H1 (cell line): Measurements from ENCODE around the gene SS18L1. TPM values are rescaled to one million over a fixed set of nuclear protein-coding genes. Genes with fewer than 3 reads are reported as not detected.

Experiments
- CTCF ChIA-PET: fragments of 300-600 bp; sonication (Branson Sonifier 250); formaldehyde crosslinking; loops from one replicate; lab custom pipeline; 2021; ENCODE audit not compliant: partially characterized antibody; lab: Charles Lee
- POLR2A ChIA-PET: fragments of 300-600 bp; sonication (Branson Sonifier 250); formaldehyde crosslinking; loops from one replicate; lab custom pipeline; 2021; ENCODE audit warnings: inconsistent platforms; ENCODE audit not compliant: partially characterized antibody; lab: Charles Lee
- DNase-seq, 2 experiments: peaks; one replicate each; pipeline versions ENCODE4 v3.0.0 to v3.0.0-alpha.2; 2010 to 2022; ENCODE audit warnings: low spot score in 2 of 2, low read depth in 1 of 2, mixed read lengths in 1 of 2
- FAIRE-seq: peaks from 2 replicates; lab custom pipeline; 2011; peaks lifted over from hg19 to GRCh38; lab: Jason Lieb, UNC
- H2AFZ ChIP-seq: 2 replicates; pipeline ENCODE4 v1.8.1; 2012; ENCODE audit warnings: low read length, inconsistent platforms
- H2AK5ac ChIP-seq: 2 replicates; pipeline ENCODE4 v1.6.1; 2013; ENCODE audit warnings: low read depth, low read length
- H2BK120ac ChIP-seq: replicated peaks from 2 replicates; pipeline ENCODE3; 2013; ENCODE audit warnings: low read depth, low read length, inconsistent platforms
- H2BK12ac ChIP-seq: 2 replicates; pipeline ENCODE4 v1.6.1; 2013; ENCODE audit warnings: low read depth, low read length
- H2BK15ac ChIP-seq: 2 replicates; pipeline ENCODE4 v1.6.1; 2013; ENCODE audit warnings: low read length
- H2BK20ac ChIP-seq: 2 replicates; pipeline ENCODE4 v1.6.1; 2013; ENCODE audit warnings: low read length
- H2BK5ac ChIP-seq: 2 replicates; pipeline ENCODE4 v1.6.1; 2013; ENCODE audit warnings: low read depth, low read length
- H3K14ac ChIP-seq: 2 replicates; pipeline ENCODE4 v1.6.1; 2013; ENCODE audit warnings: inconsistent platforms; ENCODE audit not compliant: insufficient read length
- H3K18ac ChIP-seq: 2 replicates; pipeline ENCODE4 v1.6.1; 2013; ENCODE audit warnings: low read length; ENCODE audit errors: extremely low read depth
- H3K23ac ChIP-seq: 2 replicates; pipeline ENCODE4 v1.6.1; 2013; ENCODE audit warnings: inconsistent platforms; ENCODE audit not compliant: insufficient read length
- H3K23me2 ChIP-seq: 2 replicates; pipeline ENCODE4 v1.6.1; 2013; ENCODE audit warnings: low read depth, low read length
- H3K27ac ChIP-seq: 2 replicates; pipeline ENCODE4 v1.6.1; 2011; ENCODE audit warnings: low read depth, low read length, inconsistent platforms
- H3K27me3 ChIP-seq, 4 experiments: replicated peaks in 1 of 4; 1 replicate in 1 of 4; 2 replicates in 3 of 4; pipeline versions ENCODE4 v1.6.1 to v1.8.1; 2011 to 2013; ENCODE audit warnings: low read length in 3 of 4, mild to moderate bottlenecking in 3 of 4, inconsistent platforms in 2 of 4, mixed read lengths in 2 of 4, moderate library complexity in 1 of 4; ENCODE audit not compliant: control insufficient read depth in 3 of 4, insufficient read depth in 3 of 4; ENCODE audit errors: extremely low read depth in 1 of 4
- H3K36me3 ChIP-seq, 4 experiments: 2 replicates each; pipeline versions ENCODE4 v1.6.1 to v1.8.1; 2011 to 2013; ENCODE audit warnings: mild to moderate bottlenecking in 4 of 4, low read length in 3 of 4, moderate library complexity in 2 of 4, control low read depth in 1 of 4, inconsistent platforms in 1 of 4; ENCODE audit not compliant: insufficient read depth in 4 of 4, control insufficient read depth in 2 of 4
- H3K4ac ChIP-seq: replicated peaks from 2 replicates; pipeline ENCODE3; 2013; ENCODE audit warnings: low read length, low read depth, mixed read lengths, inconsistent platforms; ENCODE audit not compliant: insufficient read length
- H3K4me1 ChIP-seq, 4 experiments: replicated peaks in 1 of 4; 1 replicate in 1 of 4; 2 replicates in 3 of 4; pipeline versions ENCODE4 v1.6.1 to v1.8.1; 2011 to 2013; ENCODE audit warnings: low read length in 3 of 4, inconsistent platforms in 2 of 4, mixed read lengths in 1 of 4; ENCODE audit not compliant: insufficient read depth in 4 of 4, control insufficient read depth in 3 of 4
- H3K4me2 ChIP-seq, 2 experiments: 2 replicates each; pipeline versions ENCODE4 v1.6.1 to v1.8.1; 2011 to 2013; ENCODE audit warnings: low read depth in 2 of 2, low read length in 2 of 2, control low read depth in 1 of 2, inconsistent platforms in 1 of 2, mild to moderate bottlenecking in 1 of 2; ENCODE audit not compliant: insufficient read depth in 1 of 2
- H3K4me3 ChIP-seq, 4 experiments: fragments of 200-600, 300-600 bp in 1 of 4; sonication (generic), shearing (Covaris generic), sonication (Bioruptor Twin) in 1 of 4; 2 replicates each; pipeline versions ENCODE4 v1.5.1 to v1.8.1; 2011 to 2016; ENCODE audit warnings: low read length in 4 of 4, low read depth in 3 of 4, control low read depth in 2 of 4, inconsistent platforms in 2 of 4, mild to moderate bottlenecking in 2 of 4, mixed read lengths in 1 of 4, moderate library complexity in 1 of 4; ENCODE audit not compliant: insufficient read depth in 2 of 4; ENCODE audit errors: extremely low read depth in 1 of 4
- H3K56ac ChIP-seq: replicated peaks from 2 replicates; pipeline ENCODE3; 2013; ENCODE audit warnings: low read depth, mild to moderate bottlenecking, mixed read lengths, low read length, inconsistent platforms; ENCODE audit not compliant: insufficient read length
- H3K79me1 ChIP-seq: 2 replicates; pipeline ENCODE4 v1.6.1; 2013; ENCODE audit warnings: low read depth, low read length, control low read depth
- H3K79me2 ChIP-seq, 2 experiments: 2 replicates each; pipeline versions ENCODE4 v1.6.1 to v1.8.1; 2012 to 2013; ENCODE audit warnings: low read length in 2 of 2, mild to moderate bottlenecking in 2 of 2, inconsistent platforms in 1 of 2; ENCODE audit not compliant: insufficient read depth in 2 of 2, control insufficient read depth in 1 of 2
- H3K9ac ChIP-seq, 4 experiments: replicated peaks in 1 of 4; 1 replicate in 1 of 4; 2 replicates in 3 of 4; pipeline versions ENCODE4 v1.6.1 to v1.8.1; 2011 to 2013; ENCODE audit warnings: low read depth in 3 of 4, low read length in 3 of 4, control low read depth in 2 of 4, mild to moderate bottlenecking in 2 of 4, moderate library complexity in 2 of 4, inconsistent platforms in 1 of 4; ENCODE audit errors: extremely low read depth in 1 of 4
- H3K9me3 ChIP-seq, 2 experiments: 2 replicates each; pipeline versions ENCODE4 v1.6.1 to v1.8.1; 2012 to 2013; ENCODE audit warnings: mild to moderate bottlenecking in 2 of 2, moderate library complexity in 2 of 2, control low read depth in 1 of 2, inconsistent platforms in 1 of 2, low read depth in 1 of 2, low read length in 1 of 2, mixed read lengths in 1 of 2; ENCODE audit not compliant: insufficient read depth in 2 of 2
- H4K20me1 ChIP-seq, 2 experiments: replicated peaks in 1 of 2; 2 replicates each; pipeline versions ENCODE3 to v1.8.1; 2011 to 2013; ENCODE audit warnings: inconsistent platforms in 2 of 2, low read length in 2 of 2, mild to moderate bottlenecking in 1 of 2; ENCODE audit not compliant: insufficient read depth in 2 of 2, control insufficient read depth in 1 of 2
- H4K5ac ChIP-seq: 2 replicates; pipeline ENCODE4 v1.6.1; 2013; ENCODE audit warnings: low read length, low read depth, mixed read lengths, inconsistent platforms; ENCODE audit not compliant: insufficient read length
- H4K8ac ChIP-seq: 2 replicates; pipeline ENCODE4 v1.8.0; 2013; ENCODE audit warnings: mild to moderate bottlenecking, moderate library complexity, low read length, inconsistent platforms; ENCODE audit not compliant: insufficient read depth; ENCODE audit errors: extremely low read depth
- H4K91ac ChIP-seq: replicated peaks from 2 replicates; pipeline ENCODE3; 2013; ENCODE audit warnings: low read length, mixed read lengths, inconsistent platforms; ENCODE audit not compliant: insufficient read length
- ATF2 ChIP-seq: IDR thresholded peaks from 2 replicates; pipeline ENCODE4 v1.6.1; 2012; ENCODE audit warnings: low read length, inconsistent platforms
- CBX8 ChIP-seq: fragments of 300-800, 300-1000 bp; sonication (generic); IDR thresholded peaks from 2 replicates; pipeline ENCODE4 v1.7.1; 2016; ENCODE audit warnings: low read depth, low read length, borderline replicate concordance
- CTCF ChIP-seq, 3 experiments: IDR thresholded peaks; 1 replicate in 2 of 3; 2 replicates in 1 of 3; pipeline versions ENCODE4 v1.5.1 to v1.6.1; 2011; ENCODE audit warnings: low read length in 3 of 3, mild to moderate bottlenecking in 3 of 3, inconsistent platforms in 2 of 3, low read depth in 1 of 3, moderate library complexity in 1 of 3; ENCODE audit not compliant: insufficient read depth in 1 of 3; ENCODE audit errors: control extremely low read depth in 1 of 3
- PHF8 ChIP-seq: fragments of 200-600 bp; sonication (generic); conservative IDR thresholded peaks from 2 replicates; pipeline ENCODE4 v1.7.1; 2012; ENCODE audit warnings: low read depth, mild to moderate bottlenecking, inconsistent platforms, low read length, moderate library complexity
- SAP30 ChIP-seq: fragments of 300-600 bp; sonication (generic); IDR thresholded peaks from 2 replicates; pipeline ENCODE4 v1.7.1; 2012; ENCODE audit warnings: low read length, moderate library complexity, mild to moderate bottlenecking, inconsistent platforms; ENCODE audit not compliant: insufficient read depth, insufficient replicate concordance
- WGBS, 2 experiments: shearing (Covaris generic) in 1 of 2; methylation state at CpG; one replicate each; pipeline versions ENCODE4 v1.1.6 to v1.1.7; 2013 to 2015; ENCODE audit warnings: low lambda C conversion rate in 2 of 2, mixed read lengths in 2 of 2, inconsistent platforms in 1 of 2, low coverage in 1 of 2, missing lambda C conversion rate in 1 of 2; ENCODE audit not compliant: insufficient replicate concordance in 2 of 2, insufficient coverage in 1 of 2, insufficient read length in 1 of 2; ENCODE audit errors: extremely low coverage in 1 of 2, missing lambda C conversion rate in 1 of 2; 5-methylcytosine and 5-hydroxymethylcytosine counted together
- polyA plus RNA-seq, 7 experiments: library from polyadenylated mRNA; depleted of rRNA in 3 of 7; stranded (reverse) in 5 of 7; unstranded in 2 of 7; fragments of >200 nt in 5 of 7; fragments of 200-250 nt in 2 of 7; gene quantifications; 1 replicate in 5 of 7; 2 replicates in 1 of 7; 4 replicates in 1 of 7; pipeline versions ENCODE4 v1.2.1 to v1.2.3, GENCODE V29; 2011 to 2013; ENCODE audit warnings: missing spikeins in 2 of 7, mixed read lengths in 2 of 7
- total RNA-seq: library from RNA; stranded (reverse); fragmentation: NEBNext Ultra II Directional; extraction: Animal tissue kit (Norgen Biotek cat#: 25700); gene quantifications from 2 replicates; pipeline ENCODE4 v1.2.1, GENCODE V29; 2021

Gene SS18L1
- total and polyA plus RNA-seq, 2 of the 8 experiments (the other 6 are each of a cell fraction or from before 2014, with no cell fraction given) = 28.4 to 29.7 TPM

GRCh38 chr20:62201173-62202082, 57.9 kb downstream of the SS18L1 start:
- Histone ChIP-seq H3K23ac (no peak overlapping the region), H3K9me3 (no peaks in the 10 kb centered on the region), H2BK15ac (no peak overlapping the region), H3K27me3 (no peaks in the 10 kb centered on the region), H4K20me1 (no peaks in the 10 kb centered on the region), H2BK12ac (no peak overlapping the region), H4K8ac (no peak overlapping the region), H2AFZ (no peak overlapping the region), H2BK5ac (no peak overlapping the region), H3K4me1 (no peaks in the 10 kb centered on the region), H3K14ac (no peak overlapping the region), H3K18ac (no peak overlapping the region), H3K4me3 (no peak overlapping the region), H4K91ac (no peak overlapping the region), H2AK5ac (no peak overlapping the region), H3K79me1 (no peaks in the 10 kb centered on the region), H3K4ac (no peak overlapping the region), H3K27ac (no peak overlapping the region), H2BK120ac (no peak overlapping the region), H4K5ac (no peak overlapping the region), H3K23me2 (no peaks in the 10 kb centered on the region), H3K4me2 (no peak overlapping the region), H2BK20ac (no peak overlapping the region), H3K79me2 (no peaks in the 10 kb centered on the region), H3K56ac (no peak overlapping the region), H3K36me3 (peaks cover 0 to 23% (median 10%) of the 10 kb centered on the region in 4 experiments; a peak in 7 of 8 replicates), H3K9ac (no peak overlapping the region)
- ChIA-PET CTCF (interaction anchor here (1.0 to 1.5 kb wide), 2 partner anchors 8 to 61 kb away, joined by 3 to 5 read pairs; no protein-coding TSS in a partner anchor), POLR2A (interaction anchor here (0.7 kb wide), 1 partner anchor 19 kb away, joined by 3 read pairs; the partner anchor contains the start of gene MTG2)
- FAIRE-seq = no peak
- DNase-seq = no peak
- 96% methylated on average over 37 of the region's 38 CpGs; no CpG with 5 or more reads in 1 of the 2 experiments for WGBS, 2 experiments
- TF ChIP-seq PHF8 (no peak), CTCF (IDR thresholded peaks at IDR 0.05; ENCODE audit: control extremely low read depth in 1 of 3, insufficient read depth in 1 of 3, low read depth in 1 of 3, low read length in 3 of 3) (no peak), ATF2 (no peak), CBX8 (no peak), SAP30 (no peak)
